A549 (cell line): Measurements from ENCODE around the gene IQGAP2. TPM values are rescaled to one million over a fixed set of nuclear protein-coding genes. Genes with fewer than 3 reads are reported as not detected.

Source experiments
- ATAC-seq, 2 experiments: fragments of 200-7000 bp in 1 of 2; fragments of >200 bp in 1 of 2; cut with Nextera tagmentation in 1 of 2; cut with Tn5 transposase in 1 of 2; 3 replicates each; pipeline versions ENCODE4 v1.8.0 to v1.9.1; 2018 to 2020; ENCODE audit warnings: mild to moderate bottlenecking in 1 of 2, moderate library complexity in 1 of 2
- CTCF ChIA-PET: fragments of 300-600 bp; sonication (Branson Sonifier 250); formaldehyde crosslinking; extraction: SDS; loops from one replicate; lab custom pipeline; 2021; ENCODE audit warnings: antibody characterized with exemption, inconsistent platforms; lab: Yijun Ruan, JAX
- POLR2A ChIA-PET: fragments of 350-600 bp; formaldehyde crosslinking; extraction: SDS; loops from one replicate; lab custom pipeline; 2021; ENCODE audit warnings: antibody characterized with exemption, inconsistent platforms; lab: Yijun Ruan, JAX
- DNase-seq, 2 experiments: peaks; one replicate each; pipeline versions ENCODE4 v3.0.0 to v3.0.0-alpha.2; 2011 to 2016; ENCODE audit warnings: low read depth in 1 of 2, low spot score in 1 of 2
- FAIRE-seq: peaks from 2 replicates; lab custom pipeline; 2011; peaks lifted over from hg19 to GRCh38; lab: Jason Lieb, UNC
- H3K27ac ChIP-seq, 2 experiments: fragments of >200 bp; sonication (Bioruptor Twin); formaldehyde crosslinking; 3 replicates each; pipeline ENCODE4 v1.5.1; 2016 to 2017
- H3K4me1 ChIP-seq: fragments of >200 bp; sonication (Bioruptor Twin); formaldehyde crosslinking; 3 replicates; pipeline ENCODE4 v1.6.1; 2016
- H3K4me2 ChIP-seq: fragments of >200 bp; sonication (Bioruptor Twin); formaldehyde crosslinking; 3 replicates; pipeline ENCODE4 v1.6.1; 2016
- H3K4me3 ChIP-seq: fragments of >200 bp; sonication (Bioruptor Twin); formaldehyde crosslinking; 3 replicates; pipeline ENCODE4 v1.5.1; 2016
- H3K9me3 ChIP-seq: fragments of >200 bp; sonication (Bioruptor Twin); formaldehyde crosslinking; 3 replicates; pipeline ENCODE4 v1.6.1; 2016
- CBX8 ChIP-seq: fragments of 200-600 bp; sonication (generic); IDR thresholded peaks from 2 replicates; pipeline ENCODE4 v1.6.1; 2016
- CHD2 ChIP-seq: fragments of 150-350 bp; IDR thresholded peaks from 2 replicates; pipeline ENCODE4 v1.6.1; 2014; ENCODE audit warnings: low read length; ENCODE audit not compliant: partially characterized antibody
- CHD4 ChIP-seq: fragments of 200-600 bp; sonication (generic); IDR thresholded peaks from 2 replicates; pipeline ENCODE4 v1.6.1; 2016; ENCODE audit warnings: antibody characterized with exemption, mild to moderate bottlenecking, borderline replicate concordance
- E2F6 ChIP-seq: IDR thresholded peaks from 2 replicates; pipeline ENCODE4 v1.6.1; 2012; ENCODE audit warnings: low read depth, borderline replicate concordance
- EP300 ChIP-seq, 2 experiments: fragments of >200 bp; sonication (Bioruptor Twin); formaldehyde crosslinking; IDR thresholded peaks; 2 replicates in 1 of 2; 3 replicates in 1 of 2; pipeline ENCODE4 v1.6.1; 2016 to 2017
- ESRRA ChIP-seq: fragments of 150-350 bp; IDR thresholded peaks from 2 replicates; pipeline ENCODE4 v1.6.1; 2014; ENCODE audit warnings: mild to moderate bottlenecking, low read length, borderline replicate concordance
- FOSB ChIP-seq: fragments of 250-450 bp; sonication (Bioruptor Pico); IDR thresholded peaks from 2 replicates; pipeline ENCODE4 v1.5.0; 2020; ENCODE audit warnings: mild to moderate bottlenecking, moderate library complexity
- HES2 ChIP-seq: fragments of >200 bp; sonication (Bioruptor Twin); formaldehyde crosslinking; IDR thresholded peaks from 2 replicates; pipeline ENCODE4 v1.6.1; 2016
- HOXA7 ChIP-seq: fragments of 250-450 bp; sonication (Bioruptor Pico); IDR thresholded peaks from 2 replicates; pipeline ENCODE4 v1.5.0; 2020; ENCODE audit warnings: mild to moderate bottlenecking, moderate library complexity
- HOXB13 ChIP-seq: fragments of 250-450 bp; sonication (Bioruptor Pico); IDR thresholded peaks from 2 replicates; pipeline ENCODE4 v1.5.0; 2020; ENCODE audit warnings: low read depth, mild to moderate bottlenecking, moderate library complexity
- KDM1A ChIP-seq: fragments of 200-600 bp; sonication (generic); IDR thresholded peaks from 2 replicates; pipeline ENCODE4 v1.6.1; 2016; ENCODE audit warnings: low read depth, mild to moderate bottlenecking
- KDM5A ChIP-seq: fragments of 200-600 bp; sonication (generic); IDR thresholded peaks from 2 replicates; pipeline ENCODE4 v1.6.1; 2016; ENCODE audit warnings: antibody characterized with exemption, mild to moderate bottlenecking
- MAFK ChIP-seq: fragments of 450-650 bp; IDR thresholded peaks from 2 replicates; pipeline ENCODE4 v1.6.1; 2014; ENCODE audit not compliant: partially characterized antibody
- MYC ChIP-seq: IDR thresholded peaks from 2 replicates; pipeline ENCODE4 v1.6.1; 2012; ENCODE audit warnings: mild to moderate bottlenecking, inconsistent platforms, low read length, improper control_type of control experiment, borderline replicate concordance
- NFE2L2 ChIP-seq: fragments of 150-350 bp; conservative IDR thresholded peaks from 2 replicates; pipeline ENCODE4 v1.6.1; 2014; ENCODE audit warnings: low read length
- NPAS2 ChIP-seq: fragments of 250-450 bp; sonication (Bioruptor Pico); IDR thresholded peaks from 2 replicates; pipeline ENCODE4 v1.8.0; 2022; ENCODE audit warnings: mild to moderate bottlenecking, moderate library complexity, borderline replicate concordance
- NR3C1 ChIP-seq: fragments of >200 bp; sonication (Bioruptor Twin); formaldehyde crosslinking; IDR thresholded peaks from 3 replicates; pipeline ENCODE4 v1.6.1; 2017
- PBX3 ChIP-seq: IDR thresholded peaks from 2 replicates; pipeline ENCODE4 v1.6.1; 2012
- POLR2A ChIP-seq: IDR thresholded peaks from 2 replicates; pipeline ENCODE4 v1.6.1; 2012; ENCODE audit warnings: mild to moderate bottlenecking, low read length
- RAD21 ChIP-seq, 2 experiments: fragments of >200 bp in 1 of 2; sonication (Bioruptor Twin) in 1 of 2; formaldehyde crosslinking in 1 of 2; IDR thresholded peaks in 1 of 2; conservative IDR thresholded peaks in 1 of 2; 2 replicates in 1 of 2; 3 replicates in 1 of 2; pipeline ENCODE4 v1.6.1; 2012 to 2018; ENCODE audit warnings: inconsistent platforms in 1 of 2
- RARB ChIP-seq: fragments of 250-450 bp; sonication (Bioruptor Pico); IDR thresholded peaks from 2 replicates; pipeline ENCODE4 v1.8.0; 2021; ENCODE audit warnings: mild to moderate bottlenecking, moderate library complexity
- RFX5 ChIP-seq: fragments of 450-650 bp; IDR thresholded peaks from 2 replicates; pipeline ENCODE4 v1.7.1; 2014; ENCODE audit warnings: antibody characterized with exemption, mild to moderate bottlenecking, moderate library complexity
- SMC3 ChIP-seq: fragments of >200 bp; sonication (Bioruptor Twin); formaldehyde crosslinking; IDR thresholded peaks from 3 replicates; pipeline ENCODE4 v1.6.1; 2018; ENCODE audit warnings: inconsistent platforms
- ZC3H11A ChIP-seq: fragments of 450-650 bp; IDR thresholded peaks from 2 replicates; pipeline ENCODE4 v1.6.1; 2014; ENCODE audit warnings: antibody characterized with exemption, mild to moderate bottlenecking
- ZSCAN20 ChIP-seq: fragments of 250-450 bp; sonication (Bioruptor Pico); IDR thresholded peaks from 2 replicates; pipeline ENCODE4 v1.8.0; 2022; ENCODE audit warnings: mild to moderate bottlenecking, moderate library complexity
- WGBS: methylation state at CpG from one replicate; pipeline ENCODE4 v1.1.6; 2017; ENCODE audit errors: missing lambda C conversion rate; 5-methylcytosine and 5-hydroxymethylcytosine counted together
- polyA plus RNA-seq, 4 experiments: library from polyadenylated mRNA; depleted of rRNA in 3 of 4; stranded (reverse); fragments of >200 nt; fragmentation: RNase III in 1 of 4; extraction: RNeasy Plus Mini Kit Qiagen cat#74134 plus additional on column Dnase treatment in 1 of 4; gene quantifications; 2 replicates in 3 of 4; 3 replicates in 1 of 4; pipeline ENCODE4 v1.2.3, GENCODE V29; 2011 to 2017
- TF ChIP-seq, protein P1 (sequence below): fragments of 450-650 bp; IDR thresholded peaks from 2 replicates; pipeline ENCODE4 v1.6.1; 2014; ENCODE audit warnings: antibody characterized with exemption
- TF ChIP-seq, protein P2 (sequence below): fragments of >200 bp; sonication (Bioruptor Twin); formaldehyde crosslinking; IDR thresholded peaks from 3 replicates; pipeline ENCODE4 v1.5.1; 2016
- TF ChIP-seq, protein P3 (sequence below): fragments of >200 bp; sonication (Bioruptor Twin); formaldehyde crosslinking; IDR thresholded peaks from 3 replicates; pipeline ENCODE4 v1.6.1; 2016

Gene IQGAP2
- polyA plus RNA-seq, 2 of the 4 experiments (the other 2 are of a cell fraction) = 5.3 to 10.1 TPM

GRCh38 chr5:76641514-76642120, 238.5 kb downstream of the IQGAP2 start:
- no peaks in the 10 kb centered on the region for H3K4me1 ChIP-seq
- TF ChIP-seq RAD21 (conservative IDR thresholded peaks at IDR 0.05 in 1 of 2, IDR thresholded peaks at IDR 0.05 in 1 of 2) (peak; percentile 87 to 93), POLR2A (no peak), ZSCAN20 (no peak), NPAS2 (no peak), HOXA7 (CRISPR knock-in tag) (no peak), ESRRA (no peak), PBX3 (no peak), KDM5A (0 out of 2 replicates have a peak, but pooled peaks have one; percentile 18), ZC3H11A (no peak), NR3C1 (no peak), SMC3 (peak; percentile 86), RFX5 (no peak)
- TF ChIP-seq, protein P1, sequence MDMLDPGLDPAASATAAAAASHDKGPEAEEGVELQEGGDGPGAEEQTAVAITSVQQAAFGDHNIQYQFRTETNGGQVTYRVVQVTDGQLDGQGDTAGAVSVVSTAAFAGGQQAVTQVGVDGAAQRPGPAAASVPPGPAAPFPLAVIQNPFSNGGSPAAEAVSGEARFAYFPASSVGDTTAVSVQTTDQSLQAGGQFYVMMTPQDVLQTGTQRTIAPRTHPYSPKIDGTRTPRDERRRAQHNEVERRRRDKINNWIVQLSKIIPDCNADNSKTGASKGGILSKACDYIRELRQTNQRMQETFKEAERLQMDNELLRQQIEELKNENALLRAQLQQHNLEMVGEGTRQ = no peak
- TF ChIP-seq, protein P2, sequence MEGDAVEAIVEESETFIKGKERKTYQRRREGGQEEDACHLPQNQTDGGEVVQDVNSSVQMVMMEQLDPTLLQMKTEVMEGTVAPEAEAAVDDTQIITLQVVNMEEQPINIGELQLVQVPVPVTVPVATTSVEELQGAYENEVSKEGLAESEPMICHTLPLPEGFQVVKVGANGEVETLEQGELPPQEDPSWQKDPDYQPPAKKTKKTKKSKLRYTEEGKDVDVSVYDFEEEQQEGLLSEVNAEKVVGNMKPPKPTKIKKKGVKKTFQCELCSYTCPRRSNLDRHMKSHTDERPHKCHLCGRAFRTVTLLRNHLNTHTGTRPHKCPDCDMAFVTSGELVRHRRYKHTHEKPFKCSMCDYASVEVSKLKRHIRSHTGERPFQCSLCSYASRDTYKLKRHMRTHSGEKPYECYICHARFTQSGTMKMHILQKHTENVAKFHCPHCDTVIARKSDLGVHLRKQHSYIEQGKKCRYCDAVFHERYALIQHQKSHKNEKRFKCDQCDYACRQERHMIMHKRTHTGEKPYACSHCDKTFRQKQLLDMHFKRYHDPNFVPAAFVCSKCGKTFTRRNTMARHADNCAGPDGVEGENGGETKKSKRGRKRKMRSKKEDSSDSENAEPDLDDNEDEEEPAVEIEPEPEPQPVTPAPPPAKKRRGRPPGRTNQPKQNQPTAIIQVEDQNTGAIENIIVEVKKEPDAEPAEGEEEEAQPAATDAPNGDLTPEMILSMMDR = peak; percentile 86
- 3% methylated on average over 1 of the region's 1 CpG for WGBS
- ATAC-seq (peak; percentile 62 to 85; a peak in 5 of 6 replicates), DNase-seq (peak; percentile 58 to 80), FAIRE-seq (no peak)
- H3K4me3 ChIP-seq = no peak overlapping the region
- H3K9me3 ChIP-seq = no peaks in the 10 kb centered on the region
- no peak overlapping the region for H3K27ac ChIP-seq
- CTCF ChIA-PET = interaction anchor here (0.7 to 4.1 kb wide), 13 partner anchors 12 to 238 kb away, joined by 3 to 42 read pairs (median 5); partner anchors contain the start of gene IQGAP2
- no peak overlapping the region for H3K4me2 ChIP-seq
- POLR2A ChIA-PET = no interaction called here

GRCh38 chr5:76642390-76643040, 239.4 kb downstream of the IQGAP2 start:
- ATAC-seq (no peak), DNase-seq (no peak), FAIRE-seq (no peak)
- Histone ChIP-seq H3K4me2 (no peak overlapping the region), H3K9me3 (no peaks in the 10 kb centered on the region), H3K27ac (no peak overlapping the region), H3K4me1 (no peaks in the 10 kb centered on the region), H3K4me3 (no peak overlapping the region)
- WGBS = 91% methylated on average over 6 of the region's 6 CpGs
- ChIA-PET CTCF (interaction anchor here (0.7 to 4.1 kb wide), 12 partner anchors 9 to 239 kb away, joined by 3 to 42 read pairs (median 4); partner anchors contain the start of gene IQGAP2), POLR2A (no interaction called here)
- TF ChIP-seq RARB (CRISPR knock-in tag) = no peak
- no peak for TF ChIP-seq HOXB13 (CRISPR knock-in tag)
- TF ChIP-seq E2F6 = no peak
- TF ChIP-seq MYC = no peak
- no peak for TF ChIP-seq CBX8

GRCh38 chr5:76643371-76643770, 240.3 kb downstream of the IQGAP2 start:
- H3K4me3 ChIP-seq = no peak overlapping the region
- ATAC-seq = no peak
- DNase-seq = no peak
- H3K4me1 ChIP-seq = no peaks in the 10 kb centered on the region
- CTCF ChIA-PET = interaction anchor here (0.9 to 4.1 kb wide), 4 partner anchors 11 to 131 kb away, joined by 3 to 42 read pairs (median 6); no protein-coding TSS in a partner anchor
- no peak overlapping the region for H3K27ac ChIP-seq
- peaks cover 3% of the 10 kb centered on the region; the same call in 1 of the 3 replicates for H3K9me3 ChIP-seq
- no peak for FAIRE-seq
- no peak overlapping the region for H3K4me2 ChIP-seq
- POLR2A ChIA-PET = no interaction called here
- TF ChIP-seq NFE2L2 (no peak), EP300 (IDR thresholded peaks at IDR 0.05) (no peak), ZC3H11A (no peak), NPAS2 (no peak), CHD2 (no peak), FOSB (CRISPR knock-in tag) (no peak), CHD4 (no peak), MAFK (no peak), KDM1A (no peak), HES2 (no peak), NR3C1 (no peak)
- TF ChIP-seq, protein P3, sequence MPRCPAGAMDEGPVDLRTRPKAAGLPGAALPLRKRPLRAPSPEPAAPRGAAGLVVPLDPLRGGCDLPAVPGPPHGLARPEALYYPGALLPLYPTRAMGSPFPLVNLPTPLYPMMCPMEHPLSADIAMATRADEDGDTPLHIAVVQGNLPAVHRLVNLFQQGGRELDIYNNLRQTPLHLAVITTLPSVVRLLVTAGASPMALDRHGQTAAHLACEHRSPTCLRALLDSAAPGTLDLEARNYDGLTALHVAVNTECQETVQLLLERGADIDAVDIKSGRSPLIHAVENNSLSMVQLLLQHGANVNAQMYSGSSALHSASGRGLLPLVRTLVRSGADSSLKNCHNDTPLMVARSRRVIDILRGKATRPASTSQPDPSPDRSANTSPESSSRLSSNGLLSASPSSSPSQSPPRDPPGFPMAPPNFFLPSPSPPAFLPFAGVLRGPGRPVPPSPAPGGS = no peak
- TF ChIP-seq, protein P1 = no peak
